HG02884 (cell line): Measurements from ENCODE around the gene DMTF1.
"Not testable (repeated sequence)": the region's sequence is repeated elsewhere in the genome, so short reads cannot be mapped to it uniquely, and the experiment has no call there.

Experiments
- ATAC-seq: cut with Tn5 transposase; IDR thresholded peaks from one replicate; pipeline ENCODE4 v1.9.1; 2021; ENCODE audit warnings: mild to moderate bottlenecking, moderate library complexity; ENCODE audit not compliant: unreplicated experiment

Gene DMTF1

GRCh38 chr7:87220026-87220733, 67.9 kb downstream of the DMTF1 start:
- peak; percentile 25 for ATAC-seq

GRCh38 chr7:87220734-87221215, 68.5 kb downstream of the DMTF1 start:
- no peak for ATAC-seq

GRCh38 chr7:87223666-87224065, 71.4 kb downstream of the DMTF1 start:
- ATAC-seq = no peak

GRCh38 chr7:87225696-87226095, 73.4 kb downstream of the DMTF1 start:
- ATAC-seq = no peak

GRCh38 chr7:87226495-87226894, 74.2 kb downstream of the DMTF1 start:
- no peak for ATAC-seq

GRCh38 chr7:87231258-87231657, 79.0 kb downstream of the DMTF1 start:
- ATAC-seq = no peak

GRCh38 chr7:87231711-87232110, 79.5 kb downstream of the DMTF1 start:
- no peak for ATAC-seq

- ATAC-seq = no peak
Observed at GRCh38 chr7:87234949-87235348, 82.7 kb downstream of the DMTF1 start.

- ATAC-seq = not testable (repeated sequence)
Observed at GRCh38 chr7:87238464-87239051, 86.3 kb downstream of the DMTF1 start.

- not testable (repeated sequence) for ATAC-seq
Observed at GRCh38 chr7:87245671-87246070, 93.4 kb downstream of the DMTF1 start.
